Hepatocyte (in vitro differentiated cells): Measurements from ENCODE around the gene MBNL1. TPM values are rescaled to one million over a fixed set of nuclear protein-coding genes. Genes with fewer than 3 reads are reported as not detected.

Experiments
- DNase-seq: peaks from one replicate; pipeline ENCODE4 v3.0.0-alpha.2; 2016; ENCODE audit warnings: low spot score
- H2AFZ ChIP-seq: fragments of 200-600 bp; sonication (generic); 2 replicates; pipeline ENCODE4 v1.6.0; 2016; ENCODE audit warnings: antibody characterized with exemption, mild to moderate bottlenecking
- H3K27ac ChIP-seq: fragments of 200-600 bp; sonication (generic); 2 replicates; pipeline ENCODE4 v1.5.1; 2016; ENCODE audit warnings: mild to moderate bottlenecking
- H3K27me3 ChIP-seq: fragments of 200-600 bp; sonication (generic); 2 replicates; pipeline ENCODE4 v1.6.1; 2016
- H3K36me3 ChIP-seq: fragments of 200-600 bp; sonication (generic); replicated peaks from 2 replicates; pipeline ENCODE4 v1.5.1; 2016; ENCODE audit warnings: low read depth; ENCODE audit not compliant: insufficient read depth
- H3K4me1 ChIP-seq: fragments of 200-600 bp; sonication (generic); 2 replicates; pipeline ENCODE4 v1.5.1; 2016; ENCODE audit warnings: mild to moderate bottlenecking, moderate library complexity; ENCODE audit not compliant: insufficient read depth
- H3K4me2 ChIP-seq: fragments of 200-600 bp; sonication (generic); 2 replicates; pipeline ENCODE4 v1.6.0; 2016
- H3K4me3 ChIP-seq: fragments of 200-600 bp; sonication (generic); 2 replicates; pipeline ENCODE4 v1.5.1; 2016; ENCODE audit warnings: mild to moderate bottlenecking
- H3K79me2 ChIP-seq: fragments of 200-600 bp; sonication (generic); 2 replicates; pipeline ENCODE4 v1.6.0; 2017; ENCODE audit warnings: mild to moderate bottlenecking
- H3K9me2 ChIP-seq: fragments of 200-600 bp; sonication (generic); replicated peaks from 2 replicates; pipeline ENCODE4 v1.6.0; 2017; ENCODE audit warnings: mild to moderate bottlenecking; ENCODE audit not compliant: insufficient read depth
- H3K9me3 ChIP-seq: fragments of 200-600 bp; sonication (generic); 2 replicates; pipeline ENCODE4 v1.5.1; 2016; ENCODE audit warnings: low read depth, mild to moderate bottlenecking
- H4K20me1 ChIP-seq: fragments of 200-600 bp; sonication (generic); 2 replicates; pipeline ENCODE4 v1.6.0; 2016; ENCODE audit warnings: mild to moderate bottlenecking; ENCODE audit not compliant: insufficient read depth, poor library complexity, severe bottlenecking
- EZH2 ChIP-seq: fragments of 200-600 bp; sonication (generic); IDR thresholded peaks from 2 replicates; pipeline ENCODE4 v1.6.1; 2016; ENCODE audit warnings: antibody characterized with exemption, mild to moderate bottlenecking, borderline replicate concordance
- EZH2phosphoT487 ChIP-seq: fragments of 200-600 bp; sonication (generic); IDR thresholded peaks from one replicate; pipeline ENCODE4 v1.6.1; 2018; ENCODE audit warnings: antibody characterized with exemption, mild to moderate bottlenecking, low read depth, moderate library complexity; ENCODE audit not compliant: unreplicated experiment, severe bottlenecking
- WGBS: methylation state at CpG from one replicate; pipeline ENCODE4 v1.1.6; 2016; ENCODE audit warnings: low lambda C conversion rate; ENCODE audit errors: missing lambda C conversion rate; 5-methylcytosine and 5-hydroxymethylcytosine counted together
- polyA plus RNA-seq: library from polyadenylated mRNA; unstranded; fragments of >200 nt; fragmentation: Nextera tagmentation; extraction: Ambion mirVana; gene quantifications from 2 replicates; pipeline ENCODE4 v1.2.1, GENCODE V29; 2016
- total RNA-seq: library from RNA; depleted of rRNA; stranded (reverse); fragments of >200 nt; gene quantifications from 2 replicates; pipeline ENCODE4 v1.2.3, GENCODE V29; 2014
- TF ChIP-seq, protein P1 (sequence below): fragments of 200-600 bp; sonication (generic); IDR thresholded peaks from 2 replicates; pipeline ENCODE4 v1.5.1; 2016; ENCODE audit warnings: antibody characterized with exemption, mild to moderate bottlenecking; ENCODE audit not compliant: poor library complexity

MBNL1 gene
- total and polyA plus RNA-seq, 2 experiments from 2014 or later: 20.5 to 104 TPM

DNA sequence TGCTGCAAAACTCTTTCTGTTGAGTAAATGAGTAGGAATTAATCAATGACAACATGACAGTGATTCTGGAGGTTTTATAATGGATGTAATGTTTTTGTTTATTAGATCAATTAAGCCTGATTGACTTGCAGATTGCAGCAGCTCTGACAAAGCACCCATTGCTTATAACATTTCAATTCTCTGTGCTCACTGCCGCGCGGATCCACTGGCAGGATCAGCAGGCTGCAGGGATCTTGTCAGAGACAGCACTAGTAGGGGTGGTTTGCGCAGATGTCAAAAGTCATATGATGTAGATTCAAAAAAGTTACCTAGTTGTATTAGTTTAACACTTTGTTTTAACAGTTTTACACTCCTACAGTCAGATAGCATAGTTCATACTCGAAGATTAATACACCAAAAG, 93.4 kb downstream of the MBNL1 start:
- Histone ChIP-seq H3K36me3 (no peaks in the 10 kb centered on the region), H3K4me1 (no peaks in the 10 kb centered on the region), H4K20me1 (peaks cover 35% of the 10 kb centered on the region), H3K9me2 (no peaks in the 10 kb centered on the region), H2AFZ (no peak overlapping the region), H3K4me3 (no peak overlapping the region), H3K27ac (no peak overlapping the region), H3K9me3 (no peaks in the 10 kb centered on the region), H3K4me2 (no peak overlapping the region), H3K27me3 (no peaks in the 10 kb centered on the region), H3K79me2 (peaks cover 98% of the 10 kb centered on the region)
- TF ChIP-seq, protein P1, sequence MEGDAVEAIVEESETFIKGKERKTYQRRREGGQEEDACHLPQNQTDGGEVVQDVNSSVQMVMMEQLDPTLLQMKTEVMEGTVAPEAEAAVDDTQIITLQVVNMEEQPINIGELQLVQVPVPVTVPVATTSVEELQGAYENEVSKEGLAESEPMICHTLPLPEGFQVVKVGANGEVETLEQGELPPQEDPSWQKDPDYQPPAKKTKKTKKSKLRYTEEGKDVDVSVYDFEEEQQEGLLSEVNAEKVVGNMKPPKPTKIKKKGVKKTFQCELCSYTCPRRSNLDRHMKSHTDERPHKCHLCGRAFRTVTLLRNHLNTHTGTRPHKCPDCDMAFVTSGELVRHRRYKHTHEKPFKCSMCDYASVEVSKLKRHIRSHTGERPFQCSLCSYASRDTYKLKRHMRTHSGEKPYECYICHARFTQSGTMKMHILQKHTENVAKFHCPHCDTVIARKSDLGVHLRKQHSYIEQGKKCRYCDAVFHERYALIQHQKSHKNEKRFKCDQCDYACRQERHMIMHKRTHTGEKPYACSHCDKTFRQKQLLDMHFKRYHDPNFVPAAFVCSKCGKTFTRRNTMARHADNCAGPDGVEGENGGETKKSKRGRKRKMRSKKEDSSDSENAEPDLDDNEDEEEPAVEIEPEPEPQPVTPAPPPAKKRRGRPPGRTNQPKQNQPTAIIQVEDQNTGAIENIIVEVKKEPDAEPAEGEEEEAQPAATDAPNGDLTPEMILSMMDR: no peak
- TF ChIP-seq EZH2 (no peak), EZH2phosphoT487 (no peak)
- DNase-seq: no peak
- WGBS: 92% methylated on average over 5 of the region's 5 CpGs

DNA sequence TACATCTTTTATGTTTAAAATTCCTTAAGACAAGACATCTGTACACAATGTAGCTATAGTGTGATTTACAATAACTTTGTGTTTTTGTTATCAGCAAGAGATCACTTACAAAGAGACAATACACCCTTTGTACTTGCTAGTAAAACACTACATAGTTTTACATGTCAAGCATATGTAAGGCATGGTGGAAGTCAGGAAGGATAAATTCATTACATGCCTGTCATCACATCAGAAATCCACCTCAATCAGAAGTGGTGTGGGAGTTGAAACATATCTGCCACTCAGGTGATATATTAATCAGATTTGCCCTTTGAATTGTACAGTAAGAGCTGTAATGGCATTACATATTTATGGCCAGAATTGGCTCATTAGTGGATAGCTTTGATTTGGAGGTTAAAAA, 95.5 kb downstream of the MBNL1 start:
- Histone ChIP-seq H3K36me3 (no peaks in the 10 kb centered on the region), H3K27me3 (no peaks in the 10 kb centered on the region), H3K27ac (no peak overlapping the region), H3K4me2 (no peak overlapping the region), H3K79me2 (peaks cover 99% of the 10 kb centered on the region), H3K4me1 (no peaks in the 10 kb centered on the region), H2AFZ (no peak overlapping the region), H3K4me3 (no peak overlapping the region), H4K20me1 (peaks cover 26% of the 10 kb centered on the region), H3K9me2 (no peaks in the 10 kb centered on the region), H3K9me3 (no peaks in the 10 kb centered on the region)
- TF ChIP-seq EZH2: no peak
- TF ChIP-seq, protein P1: no peak
- no peak for TF ChIP-seq EZH2phosphoT487
- DNase-seq: no peak

DNA sequence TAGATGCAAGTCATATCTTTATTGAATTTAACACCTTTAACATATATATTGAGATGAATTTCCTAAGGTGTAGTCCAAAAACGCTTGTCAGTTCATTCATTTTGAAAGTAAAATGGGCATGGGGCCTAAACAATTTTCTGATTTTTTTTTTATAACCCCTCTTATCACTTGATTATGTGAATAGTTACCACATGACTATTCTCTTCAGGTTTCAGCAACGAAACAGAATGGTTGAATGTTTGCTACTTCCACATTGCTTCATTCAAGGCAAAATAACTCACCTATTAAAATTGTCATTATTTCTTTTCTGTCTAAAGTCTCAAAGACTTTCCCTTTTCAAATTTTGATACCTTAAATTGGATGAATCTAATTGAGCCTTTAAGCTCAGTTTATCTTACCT, 96.4 kb downstream of the MBNL1 start:
- no peaks in the 10 kb centered on the region for H3K9me2 ChIP-seq
- DNase-seq: no peak
- WGBS: 81% methylated on average over 2 of the region's 2 CpGs
- H4K20me1 ChIP-seq: peaks cover 25% of the 10 kb centered on the region
- no peaks in the 10 kb centered on the region for H3K4me1 ChIP-seq
- no peak overlapping the region for H3K4me2 ChIP-seq
- H3K4me3 ChIP-seq: no peak overlapping the region
- no peaks in the 10 kb centered on the region for H3K9me3 ChIP-seq
- no peak overlapping the region for H2AFZ ChIP-seq
- H3K36me3 ChIP-seq: no peaks in the 10 kb centered on the region
- H3K79me2 ChIP-seq: peaks cover 99% of the 10 kb centered on the region
- TF ChIP-seq EZH2 (no peak), EZH2phosphoT487 (no peak)
- TF ChIP-seq, protein P1: no peak
- no peak overlapping the region for H3K27ac ChIP-seq
- no peaks in the 10 kb centered on the region for H3K27me3 ChIP-seq
